OCI-LY3 (cell line): ENCODE data around the gene NRXN2.

ENCODE experiments used
- CTCF ChIP-seq: fragments of 200-600, 300-600 bp; sonication (generic); IDR thresholded peaks from 2 replicates; pipeline ENCODE4 v1.5.1; 2014; ENCODE audit warnings: antibody characterized with exemption, low read length, low read depth
- EZH2phosphoT487 ChIP-seq: fragments of 200-600 bp; shearing (Covaris generic); IDR thresholded peaks from 2 replicates; pipeline ENCODE4 v1.6.1; 2018; ENCODE audit warnings: antibody characterized with exemption, mixed run types, low read depth

- TF ChIP-seq CTCF: no peak
- TF ChIP-seq EZH2phosphoT487: no peak
These were observed 35.5 kb upstream of the NRXN2 start for GRCh38 chr11:64758330-64759079.
